KBM-7 (cell line): ENCODE measurements around the gene PDCD2L.
A peak's percentile ranks its signal among the peaks of the same experiment; 100 is the strongest.
"Not testable (repeated sequence)": the region's sequence is repeated elsewhere in the genome, so short reads cannot be mapped to it uniquely, and the experiment has no call there.

Source experiments
- DNase-seq: peaks from one replicate; pipeline ENCODE4 v3.0.0-alpha.2; 2015
- in situ Hi-C: fragments of 300-500 bp; cut with MboI; formaldehyde crosslinking; loops from 2 replicates; pipeline ENCODE4 v1.14.3; 2020; ENCODE audit warnings: low sequenced_read_pairs, low pct_unique_long_range_greater_than_20kb, mixed read lengths

PDCD2L gene

GRCh38 chr19:34404109-34404909 is at the start of gene PDCD2L:
PDCD2L (plus strand) TSS chr19:34404399; CDS start chr19:34404431, 32 bp downstream.
- DNase-seq: peak; percentile 92
- in situ Hi-C loops: no loop called here

- in situ Hi-C loops: no loop called here
- DNase-seq: no peak
Observed at GRCh38 chr19:34355201-34355600, 49.0 kb upstream of the PDCD2L start.

GRCh38 chr19:34356875-34357274 is 47.3 kb upstream of the PDCD2L start:
- in situ Hi-C loops: no loop called here
- DNase-seq: no peak

GRCh38 chr19:34357431-34357830 is 46.8 kb upstream of the PDCD2L start:
- no peak for DNase-seq
- in situ Hi-C loops: no loop called here

GRCh38 chr19:34359140-34359953 is 44.9 kb upstream of the PDCD2L start:
- DNase-seq: peak; percentile 91
- in situ Hi-C loops: no loop called here

GRCh38 chr19:34359954-34360315 is 44.3 kb upstream of the PDCD2L start:
- DNase-seq: no peak
- in situ Hi-C loops: no loop called here

- DNase-seq: no peak
- in situ Hi-C loops: no loop called here
Observed at GRCh38 chr19:34360354-34360909, 43.8 kb upstream of the PDCD2L start.

GRCh38 chr19:34362679-34363069 is 41.5 kb upstream of the PDCD2L start:
- DNase-seq: no peak
- in situ Hi-C loops: no loop called here

GRCh38 chr19:34363094-34363493 is 41.1 kb upstream of the PDCD2L start:
- no peak for DNase-seq
- in situ Hi-C loops: no loop called here

GRCh38 chr19:34363930-34364329 is 40.3 kb upstream of the PDCD2L start:
- no peak for DNase-seq
- in situ Hi-C loops: no loop called here

GRCh38 chr19:34364462-34364829 is 39.8 kb upstream of the PDCD2L start:
- DNase-seq: no peak
- in situ Hi-C loops: no loop called here

- peak; percentile 51 for DNase-seq
- in situ Hi-C loops: no loop called here
Observed at GRCh38 chr19:34364830-34365462, 39.3 kb upstream of the PDCD2L start, which contains the start of gene GPI. GPI (plus strand) TSS chr19:34365196; CDS start chr19:34365267, 71 bp downstream.

- in situ Hi-C loops: no loop called here
- DNase-seq: peak; percentile 24
Observed at GRCh38 chr19:34365463-34366401, 38.5 kb upstream of the PDCD2L start.

GRCh38 chr19:34366738-34367623 is 37.2 kb upstream of the PDCD2L start:
- DNase-seq: no peak
- in situ Hi-C loops: no loop called here

- no peak for DNase-seq
- in situ Hi-C loops: no loop called here
Observed at GRCh38 chr19:34367624-34367957, 36.6 kb upstream of the PDCD2L start.

GRCh38 chr19:34368338-34368737 is 35.9 kb upstream of the PDCD2L start:
- in situ Hi-C loops: no loop called here
- no peak for DNase-seq

- DNase-seq, in situ Hi-C loops: not testable (repeated sequence)
Observed at GRCh38 chr19:34369166-34369565, 35.0 kb upstream of the PDCD2L start.

GRCh38 chr19:34370117-34370516 is 34.1 kb upstream of the PDCD2L start:
- in situ Hi-C loops: no loop called here

More at GRCh38 chr19:34370117-34370516, 34.1 kb upstream of the PDCD2L start:
- DNase-seq: no peak
